Measurements from ENCODE around the gene LCORL. TPM values are rescaled to one million over a fixed set of nuclear protein-coding genes. Genes with fewer than 3 reads are reported as not detected.
"Not testable (repeated sequence)": the region's sequence is repeated elsewhere in the genome, so short reads cannot be mapped to it uniquely, and the experiment has no call there.

Gene LCORL
- total RNA-seq, 1 experiment from 2014 or later = 11.3 TPM

DNA sequence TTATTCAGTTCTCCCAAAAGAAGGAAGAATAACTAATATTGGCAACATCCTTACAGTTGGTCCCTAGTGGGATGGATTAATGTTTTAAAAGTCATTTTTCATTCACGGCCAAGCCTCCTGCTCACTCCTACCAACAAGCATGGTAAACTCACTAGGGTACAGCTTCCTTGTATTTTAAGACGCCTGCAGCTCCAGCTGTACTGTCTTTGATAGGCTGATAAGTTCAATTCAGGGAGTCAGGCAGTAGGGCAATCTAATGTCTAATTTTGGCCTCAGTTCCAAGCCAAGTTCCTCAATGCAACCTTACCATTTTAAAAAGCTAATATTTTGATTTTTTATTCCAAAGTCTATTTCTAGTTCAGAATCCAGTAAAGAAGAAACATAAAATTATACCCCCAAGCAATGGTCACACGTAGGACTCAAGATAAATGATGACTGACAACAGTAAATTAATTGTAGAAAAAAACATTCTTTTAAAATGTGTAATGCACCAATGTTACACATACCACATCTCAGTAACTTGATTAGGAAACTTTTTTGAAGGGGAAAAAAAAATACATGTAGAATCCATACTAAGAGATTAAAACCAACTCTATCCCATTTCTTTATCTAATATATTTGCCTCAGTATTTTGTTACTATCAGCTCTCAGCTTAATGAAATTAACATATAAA is 9.3 kb downstream of the LCORL start:
- no TSS peak for BruUV-seq (replicated peaks)
- Histone ChIP-seq H3K36me3 (ENCODE audit: control insufficient read depth, insufficient read depth, low read length) (no peaks in the 10 kb centered on the region; the same call in 1 of the 2 replicates), H3K27me3 (replicated peaks; ENCODE audit: control insufficient read depth, insufficient read depth, low read length) (no peaks in the 10 kb centered on the region), H3K4me3 (ENCODE audit: low read depth, low read length) (no peak overlapping the region), H3K9me3 (no peaks in the 10 kb centered on the region), H3K4me1 (peaks cover 5% of the 10 kb centered on the region; the same call in 1 of the 2 replicates)
- Mint-ChIP-seq H3K27me3 (ENCODE audit: insufficient read depth, unreplicated experiment) (no peaks in the 10 kb centered on the region), H3K27ac (ENCODE audit: unreplicated experiment) (no peak overlapping the region), H3K9me3 (ENCODE audit: unreplicated experiment) (peaks cover under 1% of the 10 kb centered on the region), H3K4me3 (ENCODE audit: unreplicated experiment) (no peak overlapping the region), H3K4me1 (ENCODE audit: low read depth, unreplicated experiment) (peaks cover 22% of the 10 kb centered on the region), H3K36me3 (ENCODE audit: insufficient read depth, unreplicated experiment) (no peaks in the 10 kb centered on the region)
- DNase-seq = no peak
- TF ChIP-seq, protein P1, sequence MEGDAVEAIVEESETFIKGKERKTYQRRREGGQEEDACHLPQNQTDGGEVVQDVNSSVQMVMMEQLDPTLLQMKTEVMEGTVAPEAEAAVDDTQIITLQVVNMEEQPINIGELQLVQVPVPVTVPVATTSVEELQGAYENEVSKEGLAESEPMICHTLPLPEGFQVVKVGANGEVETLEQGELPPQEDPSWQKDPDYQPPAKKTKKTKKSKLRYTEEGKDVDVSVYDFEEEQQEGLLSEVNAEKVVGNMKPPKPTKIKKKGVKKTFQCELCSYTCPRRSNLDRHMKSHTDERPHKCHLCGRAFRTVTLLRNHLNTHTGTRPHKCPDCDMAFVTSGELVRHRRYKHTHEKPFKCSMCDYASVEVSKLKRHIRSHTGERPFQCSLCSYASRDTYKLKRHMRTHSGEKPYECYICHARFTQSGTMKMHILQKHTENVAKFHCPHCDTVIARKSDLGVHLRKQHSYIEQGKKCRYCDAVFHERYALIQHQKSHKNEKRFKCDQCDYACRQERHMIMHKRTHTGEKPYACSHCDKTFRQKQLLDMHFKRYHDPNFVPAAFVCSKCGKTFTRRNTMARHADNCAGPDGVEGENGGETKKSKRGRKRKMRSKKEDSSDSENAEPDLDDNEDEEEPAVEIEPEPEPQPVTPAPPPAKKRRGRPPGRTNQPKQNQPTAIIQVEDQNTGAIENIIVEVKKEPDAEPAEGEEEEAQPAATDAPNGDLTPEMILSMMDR (IDR thresholded peaks at IDR 0.05; ENCODE audit: insufficient read depth in 1 of 2, low read depth in 1 of 2, low read length in 1 of 2, severe bottlenecking in 1 of 2, unreplicated experiment in 1 of 2) = no peak
- CTCF ChIA-PET = no interaction called here
- intact Hi-C loops (cut with micrococcal nuclease; ENCODE audit: unreplicated experiment) = no loop called here
- POLR2A ChIA-PET = no interaction called here

DNA sequence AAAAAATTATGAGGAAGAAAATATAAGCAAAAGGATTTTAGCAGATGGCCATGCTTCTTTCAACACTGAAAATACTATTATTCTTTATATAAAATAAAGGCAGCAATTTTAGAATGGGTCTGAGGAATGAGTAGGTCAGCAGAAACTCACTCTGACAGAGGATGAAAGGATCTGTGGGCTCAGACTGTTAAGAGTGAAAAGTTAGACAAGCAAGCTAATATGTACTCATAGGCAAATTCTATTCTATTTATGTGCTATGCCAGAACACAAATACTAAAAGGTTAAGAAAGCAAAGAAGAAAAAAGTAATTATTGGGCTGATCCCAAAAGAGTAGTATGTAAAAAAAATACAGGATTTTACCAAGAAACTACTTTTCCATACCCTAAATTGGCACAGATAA is 13.9 kb downstream of the LCORL start:
- H3K4me3 ChIP-seq (ENCODE audit: low read depth, low read length) = no peak overlapping the region
- H3K36me3 ChIP-seq (ENCODE audit: control insufficient read depth, insufficient read depth, low read length) = no peaks in the 10 kb centered on the region; the same call in 1 of the 2 replicates
- DNase-seq = no peak
- Mint-ChIP-seq H3K4me1 (ENCODE audit: low read depth, unreplicated experiment) (peaks cover under 1% of the 10 kb centered on the region), H3K27me3 (ENCODE audit: insufficient read depth, unreplicated experiment) (no peaks in the 10 kb centered on the region), H3K27ac (ENCODE audit: unreplicated experiment) (no peak overlapping the region), H3K9me3 (ENCODE audit: unreplicated experiment) (peaks cover 16% of the 10 kb centered on the region), H3K36me3 (ENCODE audit: insufficient read depth, unreplicated experiment) (peaks cover 6% of the 10 kb centered on the region), H3K4me3 (ENCODE audit: unreplicated experiment) (no peak overlapping the region)
- TF ChIP-seq, protein P1 (IDR thresholded peaks at IDR 0.05; ENCODE audit: insufficient read depth in 1 of 2, low read depth in 1 of 2, low read length in 1 of 2, severe bottlenecking in 1 of 2, unreplicated experiment in 1 of 2) = no peak
- no peaks in the 10 kb centered on the region for H3K27me3 ChIP-seq (replicated peaks; ENCODE audit: control insufficient read depth, insufficient read depth, low read length)
- no peaks in the 10 kb centered on the region for H3K4me1 ChIP-seq
- BruUV-seq (replicated peaks) = no TSS peak
- no peaks in the 10 kb centered on the region; the same call in 1 of the 2 replicates for H3K9me3 ChIP-seq
- intact Hi-C loops (cut with micrococcal nuclease; ENCODE audit: unreplicated experiment) = no loop called here
- CTCF ChIA-PET = no interaction called here
- POLR2A ChIA-PET = no interaction called here

DNA sequence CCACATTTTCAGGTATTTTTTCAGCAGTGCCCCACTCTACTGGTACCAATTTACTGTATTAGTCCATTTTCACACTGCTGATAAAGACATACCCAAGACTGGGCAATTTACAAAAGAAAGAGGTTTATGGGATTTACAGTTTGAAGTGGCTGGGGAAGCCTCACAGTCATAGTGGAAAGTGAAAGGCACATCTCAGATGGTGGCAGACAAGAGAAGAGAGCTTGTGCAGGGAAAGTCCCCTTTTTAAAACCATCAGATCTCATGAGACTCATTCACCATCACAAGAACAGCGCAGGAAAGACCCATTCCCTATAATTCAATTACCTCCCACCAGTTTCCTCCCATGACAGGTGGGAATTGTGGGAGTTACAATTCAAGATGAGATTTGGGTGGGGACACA is 15.1 kb downstream of the LCORL start:
- not testable (repeated sequence) for H3K27me3 Mint-ChIP-seq (ENCODE audit: insufficient read depth, unreplicated experiment)

More for the DNA sequence above, 15.1 kb downstream of the LCORL start:
- H3K36me3 ChIP-seq (ENCODE audit: control insufficient read depth, insufficient read depth, low read length); H3K4me1 ChIP-seq; H3K9me3 ChIP-seq; H3K27ac Mint-ChIP-seq (ENCODE audit: unreplicated experiment); H3K4me3 Mint-ChIP-seq (ENCODE audit: unreplicated experiment); CTCF ChIA-PET; BruUV-seq (replicated peaks); H3K4me1 Mint-ChIP-seq (ENCODE audit: low read depth, unreplicated experiment); H3K27me3 ChIP-seq (replicated peaks; ENCODE audit: control insufficient read depth, insufficient read depth, low read length); H3K36me3 Mint-ChIP-seq (ENCODE audit: insufficient read depth, unreplicated experiment); intact Hi-C loops (cut with micrococcal nuclease; ENCODE audit: unreplicated experiment); H3K4me3 ChIP-seq (ENCODE audit: low read depth, low read length); POLR2A ChIA-PET; DNase-seq: not testable (repeated sequence)
- H3K9me3 Mint-ChIP-seq (ENCODE audit: unreplicated experiment) = peaks cover 16% of the 10 kb centered on the region
